ENCODE measurements around the gene KCTD16. TPM values are rescaled to one million over a fixed set of nuclear protein-coding genes. Genes with fewer than 3 reads are reported as not detected.

KCTD16 gene
- total and polyA plus RNA-seq, 11 donors = 0.02 to 0.32 (median 0.12) TPM; not detected in 3

DNA sequence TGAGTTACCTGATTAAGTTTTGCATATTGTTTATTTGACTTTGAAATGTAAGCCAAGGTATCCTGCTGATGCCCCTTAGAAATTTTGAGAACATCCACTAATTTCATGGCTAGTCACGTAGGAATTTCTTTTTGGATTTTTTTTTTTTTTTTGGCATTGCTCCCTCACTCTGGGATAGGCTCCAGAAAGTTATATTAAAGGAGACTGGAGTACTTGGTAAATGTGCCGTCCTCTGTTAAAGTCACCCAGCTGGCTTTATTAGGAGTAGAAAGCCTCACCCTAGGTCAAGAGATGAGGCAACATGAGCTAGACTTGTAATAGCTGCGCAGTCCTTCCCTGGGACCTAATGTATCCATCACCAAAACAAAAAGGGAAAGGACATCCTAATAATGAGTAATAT is 3.1 kb downstream of the KCTD16 start:
- peaks cover 0 to 16% (median 11%) of the 10 kb centered on the region in 12 donors for H3K4me1 ChIP-seq
- H3K27me3 ChIP-seq = peaks cover 0 to 5% (median 0%) of the 10 kb centered on the region in 9 donors
- no peak overlapping the region for H3K4me3 ChIP-seq
- TF ChIP-seq POLR2A (IDR thresholded peaks at IDR 0.05) = no peak
- TF ChIP-seq, protein P1, sequence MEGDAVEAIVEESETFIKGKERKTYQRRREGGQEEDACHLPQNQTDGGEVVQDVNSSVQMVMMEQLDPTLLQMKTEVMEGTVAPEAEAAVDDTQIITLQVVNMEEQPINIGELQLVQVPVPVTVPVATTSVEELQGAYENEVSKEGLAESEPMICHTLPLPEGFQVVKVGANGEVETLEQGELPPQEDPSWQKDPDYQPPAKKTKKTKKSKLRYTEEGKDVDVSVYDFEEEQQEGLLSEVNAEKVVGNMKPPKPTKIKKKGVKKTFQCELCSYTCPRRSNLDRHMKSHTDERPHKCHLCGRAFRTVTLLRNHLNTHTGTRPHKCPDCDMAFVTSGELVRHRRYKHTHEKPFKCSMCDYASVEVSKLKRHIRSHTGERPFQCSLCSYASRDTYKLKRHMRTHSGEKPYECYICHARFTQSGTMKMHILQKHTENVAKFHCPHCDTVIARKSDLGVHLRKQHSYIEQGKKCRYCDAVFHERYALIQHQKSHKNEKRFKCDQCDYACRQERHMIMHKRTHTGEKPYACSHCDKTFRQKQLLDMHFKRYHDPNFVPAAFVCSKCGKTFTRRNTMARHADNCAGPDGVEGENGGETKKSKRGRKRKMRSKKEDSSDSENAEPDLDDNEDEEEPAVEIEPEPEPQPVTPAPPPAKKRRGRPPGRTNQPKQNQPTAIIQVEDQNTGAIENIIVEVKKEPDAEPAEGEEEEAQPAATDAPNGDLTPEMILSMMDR (IDR thresholded peaks at IDR 0.05) = no peak
- no peaks in the 10 kb centered on the region for H3K9me3 ChIP-seq
- intact Hi-C loops (cut with DNase I) = no loop called here
- peaks cover 0 to 6% (median 2%) of the 10 kb centered on the region in 9 donors for H3K36me3 ChIP-seq
- DNase-seq (no peak), ATAC-seq (no peak)
- 32 to 40% (median 35%) methylated on average over 3 of the region's 3 CpGs for WGBS, 4 donors
- H3K27ac ChIP-seq = no peak overlapping the region

- H3K9me3 ChIP-seq = no peaks in the 10 kb centered on the region
- no peak overlapping the region for H3K4me3 ChIP-seq
- intact Hi-C loops (cut with DNase I) = no loop called here
- H3K27me3 ChIP-seq = peaks cover 0 to 5% (median 0%) of the 10 kb centered on the region in 9 donors
- H3K4me1 ChIP-seq = no peaks in the 10 kb centered on the region
- ATAC-seq (no peak), DNase-seq (no peak)
- WGBS, 4 donors = 80 to 86% (median 84%) methylated on average over 3 of the region's 3 CpGs
- TF ChIP-seq, protein P1 (IDR thresholded peaks at IDR 0.05) = no peak
- TF ChIP-seq POLR2A (IDR thresholded peaks at IDR 0.05) = no peak
- H3K27ac ChIP-seq = no peak overlapping the region
- no peaks in the 10 kb centered on the region for H3K36me3 ChIP-seq
These were observed 6.9 kb downstream of the KCTD16 start for GRCh38 chr5:144177548-144177947.

DNA sequence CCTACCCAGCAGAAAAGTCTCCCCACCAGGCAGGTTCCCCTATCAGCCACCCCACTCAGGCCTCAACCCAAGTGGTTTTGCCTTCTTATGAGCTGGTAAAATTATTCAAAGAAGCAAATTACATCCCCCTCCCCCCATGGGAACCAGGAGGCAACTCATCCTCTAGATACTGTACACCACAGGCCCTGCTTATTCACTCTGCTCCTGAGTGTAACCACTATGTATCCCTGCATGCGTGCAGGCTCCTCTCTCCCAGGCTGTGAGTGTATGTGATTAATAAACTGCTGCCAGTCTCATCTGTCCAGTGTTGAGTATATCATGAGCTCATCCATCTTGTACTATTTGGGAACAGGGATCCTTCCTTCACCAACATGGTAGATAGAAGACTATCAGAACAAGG is 8.6 kb downstream of the KCTD16 start:
- TF ChIP-seq, protein P1 (IDR thresholded peaks at IDR 0.05) = no peak
- no peak for TF ChIP-seq POLR2A (IDR thresholded peaks at IDR 0.05)
- WGBS, 4 donors = 89 to 100% (median 93%) methylated on average over 1 of the region's 1 CpG

DNA sequence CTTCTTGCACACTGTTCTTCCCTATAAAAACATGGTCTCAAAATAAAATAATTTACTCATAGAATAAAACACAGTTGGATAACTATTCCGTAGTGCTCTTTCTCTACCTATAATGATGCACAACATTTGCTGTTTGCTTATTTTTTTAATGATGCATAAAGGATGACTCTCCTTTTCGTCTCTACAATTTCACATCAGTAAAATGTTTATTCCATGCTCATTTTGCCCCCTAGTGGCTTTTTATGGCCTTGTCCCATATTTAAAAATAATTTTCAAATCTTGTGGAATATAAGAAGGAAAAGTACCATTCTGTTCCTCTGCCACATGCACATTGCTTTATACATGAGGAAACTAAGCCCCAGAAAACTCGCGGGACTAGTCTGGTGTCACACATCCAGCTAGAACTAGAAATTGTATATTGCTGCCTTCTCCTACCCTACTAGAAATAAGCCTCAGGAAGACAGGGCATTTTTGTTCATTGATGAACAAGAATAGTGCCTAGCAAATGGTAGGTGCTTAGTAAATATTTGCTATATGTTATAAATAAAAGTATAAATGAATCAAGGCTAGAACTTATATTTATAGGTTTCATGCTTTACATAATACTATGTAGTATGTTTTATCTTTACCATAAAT is 12.7 kb downstream of the KCTD16 start:
- WGBS, 4 donors = 14 to 25% (median 17%) methylated on average over 4 of the region's 4 CpGs
- ATAC-seq (no peak), DNase-seq (no peak)
- Histone ChIP-seq H3K9me3 (no peaks in the 10 kb centered on the region), H3K4me3 (no peak overlapping the region), H3K27ac (no peak overlapping the region), H3K4me1 (peaks cover 0 to 12% (median 0%) of the 10 kb centered on the region in 12 donors), H3K27me3 (no peaks in the 10 kb centered on the region), H3K36me3 (no peaks in the 10 kb centered on the region)
- no peak for TF ChIP-seq POLR2A (IDR thresholded peaks at IDR 0.05)
- TF ChIP-seq, protein P1 (IDR thresholded peaks at IDR 0.05) = peak; percentile 57 to 79 (median 72)
- intact Hi-C loops (cut with DNase I) = no loop called here

More for the DNA sequence above, 8.6 kb downstream of the KCTD16 start:
- ATAC-seq = no peak
- H3K9me3 ChIP-seq = no peaks in the 10 kb centered on the region
- no peak overlapping the region for H3K27ac ChIP-seq
- intact Hi-C loops (cut with DNase I) = no loop called here
- no peak overlapping the region for H3K4me3 ChIP-seq
- DNase-seq = no peak
- H3K36me3 ChIP-seq = no peaks in the 10 kb centered on the region
- peaks cover 0 to 5% (median 0%) of the 10 kb centered on the region in 9 donors for H3K27me3 ChIP-seq
- H3K4me1 ChIP-seq = no peaks in the 10 kb centered on the region

Data from heart left ventricle (tissue), 16 donors.